Liver (tissue), 9 donors: Measurements from ENCODE around the gene CCM2. TPM values are rescaled to one million over a fixed set of nuclear protein-coding genes. Genes with fewer than 3 reads are reported as not detected.

Source experiments
- DNase-seq: peaks from one replicate; pipeline ENCODE4 v3.0.0-alpha.2; 2017; ENCODE audit warnings: low spot score
- H3K27ac ChIP-seq, 2 donors: one replicate each; pipeline ENCODE4 v1.7.0; 2013; ENCODE audit warnings: inconsistent platforms in 2 of 2, low read length in 2 of 2, control low read depth in 1 of 2, low read depth in 1 of 2, mild to moderate bottlenecking in 1 of 2
- H3K27me3 ChIP-seq, 4 donors: one replicate each; pipeline versions ENCODE4 v1.6.1 to v1.7.0; 2013; ENCODE audit warnings: low read length in 3 of 4, inconsistent platforms in 1 of 4, mild to moderate bottlenecking in 1 of 4, moderate library complexity in 1 of 4; ENCODE audit not compliant: control insufficient read depth in 4 of 4, insufficient read depth in 4 of 4
- H3K36me3 ChIP-seq, 4 donors: one replicate each; pipeline versions ENCODE4 v1.6.1 to v1.7.0; 2013; ENCODE audit warnings: low read length in 3 of 4, mild to moderate bottlenecking in 3 of 4, low read depth in 1 of 4, moderate library complexity in 1 of 4; ENCODE audit not compliant: control insufficient read depth in 4 of 4, insufficient read depth in 3 of 4
- H3K4me1 ChIP-seq, 4 donors: one replicate each; pipeline versions ENCODE4 v1.6.1 to v1.7.0; 2013; ENCODE audit warnings: low read length in 3 of 4, mild to moderate bottlenecking in 3 of 4, moderate library complexity in 1 of 4; ENCODE audit not compliant: control insufficient read depth in 4 of 4, insufficient read depth in 4 of 4
- H3K4me3 ChIP-seq, 3 donors: one replicate each; pipeline versions ENCODE4 v1.6.1 to v1.7.0; 2013; ENCODE audit warnings: low read length in 3 of 3, control low read depth in 1 of 3, low read depth in 1 of 3, mild to moderate bottlenecking in 1 of 3
- H3K9ac ChIP-seq, 2 donors: one replicate each; pipeline ENCODE4 v1.7.0; 2013; ENCODE audit warnings: low read length in 2 of 2, mild to moderate bottlenecking in 2 of 2, moderate library complexity in 2 of 2, control low read depth in 1 of 2, low read depth in 1 of 2
- H3K9me3 ChIP-seq, 4 donors: one replicate each; pipeline versions ENCODE4 v1.6.1 to v1.7.0; 2013; ENCODE audit warnings: low read length in 3 of 4; ENCODE audit not compliant: control insufficient read depth in 4 of 4
- FOXA2 ChIP-seq: IDR thresholded peaks from 2 replicates; pipeline ENCODE4 v1.6.1; 2016; ENCODE audit warnings: antibody characterized with exemption
- HNF4A ChIP-seq, 2 donors: conservative IDR thresholded peaks; 2 replicates each; pipeline ENCODE4 v1.6.1; 2016; ENCODE audit warnings: antibody characterized with exemption in 2 of 2, mild to moderate bottlenecking in 2 of 2
- HNF4G ChIP-seq: IDR thresholded peaks from 2 replicates; pipeline ENCODE4 v1.6.1; 2016; ENCODE audit warnings: antibody characterized with exemption
- JUND ChIP-seq, 2 donors: IDR thresholded peaks; 2 replicates each; pipeline ENCODE4 v1.6.1; 2016; ENCODE audit warnings: antibody characterized with exemption in 2 of 2
- NR2F2 ChIP-seq: IDR thresholded peaks from 2 replicates; pipeline ENCODE4 v1.6.1; 2016; ENCODE audit warnings: antibody characterized with exemption
- RXRA ChIP-seq, 2 donors: IDR thresholded peaks; 2 replicates each; pipeline ENCODE4 v1.6.1; 2017 to 2018; ENCODE audit warnings: antibody characterized with exemption in 2 of 2, mild to moderate bottlenecking in 1 of 2
- SP1 ChIP-seq: IDR thresholded peaks from 2 replicates; pipeline ENCODE4 v1.6.1; 2018; ENCODE audit warnings: antibody characterized with exemption, mild to moderate bottlenecking
- YY1 ChIP-seq: IDR thresholded peaks from 2 replicates; pipeline ENCODE4 v1.6.1; 2016; ENCODE audit warnings: antibody characterized with exemption, mild to moderate bottlenecking
- WGBS: extraction: QIAGEN DNeasy Blood & Tissue Kit; methylation state at CpG from one replicate; pipeline ENCODE4 v1.1.7; 2013; 5-methylcytosine and 5-hydroxymethylcytosine counted together
- polyA plus RNA-seq, 2 donors: library from polyadenylated mRNA; stranded (reverse) in 1 of 2; unstranded in 1 of 2; fragments of 200-250 nt in 1 of 2; fragments of >200 nt in 1 of 2; fragmentation: Nextera tagmentation in 1 of 2; extraction: Ambion mirVana in 1 of 2; gene quantifications; one replicate each; pipeline versions ENCODE4 v1.2.1 to v1.2.3, GENCODE V29; 2013 to 2015
- total RNA-seq, 2 donors: library from RNA; depleted of rRNA; stranded (reverse); fragments of >200 nt; gene quantifications; one replicate each; pipeline ENCODE4 v1.2.3, GENCODE V29; 2014
- TF ChIP-seq, protein P1 (sequence below): IDR thresholded peaks from 2 replicates; pipeline ENCODE4 v1.6.1; 2016; ENCODE audit warnings: antibody characterized with exemption
- TF ChIP-seq, protein P2 (sequence below): IDR thresholded peaks from 2 replicates; pipeline ENCODE4 v1.6.1; 2016; ENCODE audit warnings: antibody characterized with exemption
- TF ChIP-seq, protein P3 (sequence below): fragments of 150-350 bp; IDR thresholded peaks from 2 replicates; pipeline ENCODE4 v1.5.1; 2017; ENCODE audit warnings: improper control_type of control experiment, low read depth, low read length; ENCODE audit not compliant: missing input control
- donor health status: healthy.
- donor health status: healthy.
- donor health status: healthy.
- donor health status: healthy.
- donor health status: healthy.

CCM2 gene
- total and polyA plus RNA-seq, 4 donors, result 26.3 to 65.0 (median 47.5) TPM

DNA sequence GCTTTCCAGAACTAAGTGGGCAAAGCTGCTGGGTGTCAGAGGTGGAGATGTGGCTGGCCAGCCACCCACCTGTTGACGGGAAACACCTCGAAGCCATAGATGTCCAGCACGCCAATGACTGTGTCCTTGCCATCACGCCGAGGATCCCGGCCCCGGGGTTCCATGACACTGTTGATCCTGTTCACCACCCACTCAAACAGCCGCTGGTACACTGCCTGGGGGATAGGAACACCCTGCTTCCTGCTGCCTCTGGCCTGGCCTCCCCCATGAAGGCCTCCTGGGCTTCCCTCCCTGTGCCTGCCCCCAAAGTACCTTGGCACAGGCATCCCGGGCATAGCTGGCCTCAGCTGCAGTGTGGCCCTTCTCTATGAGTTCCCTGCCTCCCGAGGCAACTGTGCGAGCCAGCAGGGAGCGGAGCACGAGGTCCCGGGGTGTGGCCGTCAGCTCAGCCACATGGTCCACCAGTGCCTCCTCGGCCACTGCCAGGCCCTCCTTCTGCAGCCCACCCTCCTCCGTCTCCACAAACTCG is 29.4 kb upstream of the CCM2 start (continued):
- TF ChIP-seq, protein P1, sequence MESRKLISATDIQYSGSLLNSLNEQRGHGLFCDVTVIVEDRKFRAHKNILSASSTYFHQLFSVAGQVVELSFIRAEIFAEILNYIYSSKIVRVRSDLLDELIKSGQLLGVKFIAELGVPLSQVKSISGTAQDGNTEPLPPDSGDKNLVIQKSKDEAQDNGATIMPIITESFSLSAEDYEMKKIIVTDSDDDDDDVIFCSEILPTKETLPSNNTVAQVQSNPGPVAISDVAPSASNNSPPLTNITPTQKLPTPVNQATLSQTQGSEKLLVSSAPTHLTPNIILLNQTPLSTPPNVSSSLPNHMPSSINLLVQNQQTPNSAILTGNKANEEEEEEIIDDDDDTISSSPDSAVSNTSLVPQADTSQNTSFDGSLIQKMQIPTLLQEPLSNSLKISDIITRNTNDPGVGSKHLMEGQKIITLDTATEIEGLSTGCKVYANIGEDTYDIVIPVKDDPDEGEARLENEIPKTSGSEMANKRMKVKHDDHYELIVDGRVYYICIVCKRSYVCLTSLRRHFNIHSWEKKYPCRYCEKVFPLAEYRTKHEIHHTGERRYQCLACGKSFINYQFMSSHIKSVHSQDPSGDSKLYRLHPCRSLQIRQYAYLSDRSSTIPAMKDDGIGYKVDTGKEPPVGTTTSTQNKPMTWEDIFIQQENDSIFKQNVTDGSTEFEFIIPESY, result no peak
- TF ChIP-seq YY1 (no peak), RXRA (IDR thresholded peaks at IDR 0.05) (no peak), JUND (IDR thresholded peaks at IDR 0.05) (no peak), HNF4G (no peak)

DNA sequence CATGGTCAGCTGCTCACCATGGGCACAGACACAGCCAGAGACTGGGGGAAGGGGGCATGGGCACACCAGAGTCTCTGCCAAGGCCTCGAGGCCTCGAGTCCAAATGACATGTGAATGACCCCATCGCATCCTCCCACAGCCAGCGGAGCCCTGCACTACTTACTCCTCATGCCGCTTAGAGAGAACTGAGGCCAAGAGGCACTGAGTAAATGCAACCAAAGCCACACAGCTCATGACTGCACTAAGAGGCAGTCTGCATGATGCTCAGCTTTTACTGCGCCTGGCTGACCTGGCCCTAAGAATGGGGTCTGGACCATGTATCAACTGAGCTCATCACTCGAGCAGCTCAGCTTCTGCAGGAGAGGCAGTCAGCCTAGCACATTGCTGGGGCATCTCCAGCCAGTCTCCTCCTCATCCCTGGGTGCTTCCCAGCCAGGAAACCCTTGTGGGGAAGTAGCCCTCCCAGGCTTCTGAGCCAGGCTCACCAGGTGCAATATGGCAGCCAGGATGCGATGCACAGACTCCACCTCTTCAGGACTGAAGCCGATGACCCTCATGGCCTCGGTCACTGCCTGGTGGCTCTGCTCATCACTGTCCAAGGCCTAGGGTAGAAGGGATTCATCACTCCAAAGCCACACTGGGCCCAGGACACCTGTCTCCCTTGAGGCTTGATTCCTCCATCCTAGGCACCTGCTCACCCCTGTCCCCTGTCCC is 28.7 kb upstream of the CCM2 start:
- no peaks in the 10 kb centered on the region for H3K27me3 ChIP-seq
- H3K27ac ChIP-seq, result no peak overlapping the region

DNA sequence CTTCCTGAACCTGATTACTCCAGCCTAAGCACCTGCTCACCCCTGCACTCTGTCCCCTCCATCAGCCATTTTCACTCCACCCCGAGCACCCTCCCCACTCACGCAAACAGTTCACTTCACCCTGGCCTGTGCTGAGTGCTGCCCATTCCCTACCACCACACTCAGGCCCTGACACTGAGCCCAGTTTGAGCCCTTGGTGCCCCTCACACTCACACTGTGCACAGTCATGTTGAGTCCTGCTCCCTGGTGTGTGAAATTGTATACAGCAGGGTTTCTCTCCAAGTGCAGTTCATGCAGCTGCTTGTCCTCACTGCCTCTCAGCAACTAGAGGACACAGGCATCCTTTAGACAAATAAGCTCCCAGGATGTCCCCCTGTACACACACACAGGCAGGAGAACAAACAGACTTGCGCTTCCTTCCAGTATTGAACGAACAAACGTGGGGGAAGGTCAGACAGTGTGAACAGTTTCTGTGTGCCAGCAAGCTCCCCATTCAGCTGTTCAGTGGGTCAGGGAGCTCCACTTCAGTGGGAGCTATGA is 28.0 kb upstream of the CCM2 start:
- Histone ChIP-seq H3K4me1 (no peaks in the 10 kb centered on the region), H3K9me3 (no peaks in the 10 kb centered on the region), H3K9ac (no peak overlapping the region), H3K27me3 (no peaks in the 10 kb centered on the region), H3K27ac (no peak overlapping the region), H3K4me3 (no peak overlapping the region), H3K36me3 (no peaks in the 10 kb centered on the region)
- TF ChIP-seq, protein P2, sequence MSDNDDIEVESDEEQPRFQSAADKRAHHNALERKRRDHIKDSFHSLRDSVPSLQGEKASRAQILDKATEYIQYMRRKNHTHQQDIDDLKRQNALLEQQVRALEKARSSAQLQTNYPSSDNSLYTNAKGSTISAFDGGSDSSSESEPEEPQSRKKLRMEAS, result no peak
- TF ChIP-seq, protein P3, sequence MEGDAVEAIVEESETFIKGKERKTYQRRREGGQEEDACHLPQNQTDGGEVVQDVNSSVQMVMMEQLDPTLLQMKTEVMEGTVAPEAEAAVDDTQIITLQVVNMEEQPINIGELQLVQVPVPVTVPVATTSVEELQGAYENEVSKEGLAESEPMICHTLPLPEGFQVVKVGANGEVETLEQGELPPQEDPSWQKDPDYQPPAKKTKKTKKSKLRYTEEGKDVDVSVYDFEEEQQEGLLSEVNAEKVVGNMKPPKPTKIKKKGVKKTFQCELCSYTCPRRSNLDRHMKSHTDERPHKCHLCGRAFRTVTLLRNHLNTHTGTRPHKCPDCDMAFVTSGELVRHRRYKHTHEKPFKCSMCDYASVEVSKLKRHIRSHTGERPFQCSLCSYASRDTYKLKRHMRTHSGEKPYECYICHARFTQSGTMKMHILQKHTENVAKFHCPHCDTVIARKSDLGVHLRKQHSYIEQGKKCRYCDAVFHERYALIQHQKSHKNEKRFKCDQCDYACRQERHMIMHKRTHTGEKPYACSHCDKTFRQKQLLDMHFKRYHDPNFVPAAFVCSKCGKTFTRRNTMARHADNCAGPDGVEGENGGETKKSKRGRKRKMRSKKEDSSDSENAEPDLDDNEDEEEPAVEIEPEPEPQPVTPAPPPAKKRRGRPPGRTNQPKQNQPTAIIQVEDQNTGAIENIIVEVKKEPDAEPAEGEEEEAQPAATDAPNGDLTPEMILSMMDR, result no peak
- TF ChIP-seq NR2F2 (no peak), FOXA2 (no peak), HNF4G (no peak)
- TF ChIP-seq, protein P1, result no peak
- 66% methylated on average over 5 of the region's 5 CpGs for WGBS
- no peak for DNase-seq

More for the DNA sequence above, 28.7 kb upstream of the CCM2 start:
- TF ChIP-seq FOXA2 (no peak), HNF4A (conservative IDR thresholded peaks at IDR 0.05) (no peak), SP1 (no peak), HNF4G (no peak), NR2F2 (no peak)
- TF ChIP-seq, protein P1, result no peak
- TF ChIP-seq, protein P2, result no peak
- WGBS, result 89% methylated on average over 10 of the region's 10 CpGs
- no peak overlapping the region for H3K4me3 ChIP-seq
- no peaks in the 10 kb centered on the region for H3K9me3 ChIP-seq
- H3K9ac ChIP-seq, result no peak overlapping the region
- no peaks in the 10 kb centered on the region for H3K4me1 ChIP-seq
- DNase-seq, result no peak
- H3K36me3 ChIP-seq, result no peaks in the 10 kb centered on the region
